GM10266 (cell line): ENCODE data around the gene SS18.

Experiments used
- DNase-seq: peaks from one replicate; pipeline ENCODE4 v3.0.0; 2012; ENCODE audit errors: extremely low spot score
- TF ChIP-seq, protein P1 (sequence below): IDR thresholded peaks from 2 replicates; pipeline ENCODE4 v1.5.1; 2012; ENCODE audit warnings: mild to moderate bottlenecking, low read depth; ENCODE audit not compliant: control insufficient read depth, insufficient read depth; ENCODE audit errors: missing control alignments

Gene SS18

GRCh38 chr18:26088487-26088886 lies 1.9 kb downstream of the SS18 start:
- peak; percentile 16 for DNase-seq
- TF ChIP-seq, protein P1, sequence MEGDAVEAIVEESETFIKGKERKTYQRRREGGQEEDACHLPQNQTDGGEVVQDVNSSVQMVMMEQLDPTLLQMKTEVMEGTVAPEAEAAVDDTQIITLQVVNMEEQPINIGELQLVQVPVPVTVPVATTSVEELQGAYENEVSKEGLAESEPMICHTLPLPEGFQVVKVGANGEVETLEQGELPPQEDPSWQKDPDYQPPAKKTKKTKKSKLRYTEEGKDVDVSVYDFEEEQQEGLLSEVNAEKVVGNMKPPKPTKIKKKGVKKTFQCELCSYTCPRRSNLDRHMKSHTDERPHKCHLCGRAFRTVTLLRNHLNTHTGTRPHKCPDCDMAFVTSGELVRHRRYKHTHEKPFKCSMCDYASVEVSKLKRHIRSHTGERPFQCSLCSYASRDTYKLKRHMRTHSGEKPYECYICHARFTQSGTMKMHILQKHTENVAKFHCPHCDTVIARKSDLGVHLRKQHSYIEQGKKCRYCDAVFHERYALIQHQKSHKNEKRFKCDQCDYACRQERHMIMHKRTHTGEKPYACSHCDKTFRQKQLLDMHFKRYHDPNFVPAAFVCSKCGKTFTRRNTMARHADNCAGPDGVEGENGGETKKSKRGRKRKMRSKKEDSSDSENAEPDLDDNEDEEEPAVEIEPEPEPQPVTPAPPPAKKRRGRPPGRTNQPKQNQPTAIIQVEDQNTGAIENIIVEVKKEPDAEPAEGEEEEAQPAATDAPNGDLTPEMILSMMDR = no peak

DNA sequence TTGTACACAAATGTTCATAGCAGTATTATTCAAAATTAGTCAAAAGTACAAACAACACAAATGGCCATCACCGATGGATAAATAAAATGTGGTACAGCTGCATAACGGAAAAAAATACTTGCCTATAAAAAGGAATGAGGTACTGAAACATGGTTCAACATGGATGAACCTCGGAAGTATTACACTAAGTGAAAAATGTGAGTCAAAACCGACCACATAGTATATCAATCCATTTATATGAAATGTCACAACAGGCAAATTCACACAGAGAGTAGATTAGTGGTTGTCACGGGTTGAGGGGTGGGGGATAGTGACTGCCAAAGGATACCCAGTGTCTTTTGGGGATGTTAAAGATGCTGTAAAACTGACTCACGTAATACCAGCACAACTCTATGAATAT lies 3.5 kb downstream of the SS18 start:
- no peak for DNase-seq
- TF ChIP-seq, protein P1 = no peak

- no peak for DNase-seq
- TF ChIP-seq, protein P1 = no peak
Measured at GRCh38 chr18:26085056-26085455, 5.4 kb downstream of the SS18 start.

- TF ChIP-seq, protein P1 = no peak
- DNase-seq = no peak
Measured at GRCh38 chr18:26083099-26083498, 7.3 kb downstream of the SS18 start.

DNA sequence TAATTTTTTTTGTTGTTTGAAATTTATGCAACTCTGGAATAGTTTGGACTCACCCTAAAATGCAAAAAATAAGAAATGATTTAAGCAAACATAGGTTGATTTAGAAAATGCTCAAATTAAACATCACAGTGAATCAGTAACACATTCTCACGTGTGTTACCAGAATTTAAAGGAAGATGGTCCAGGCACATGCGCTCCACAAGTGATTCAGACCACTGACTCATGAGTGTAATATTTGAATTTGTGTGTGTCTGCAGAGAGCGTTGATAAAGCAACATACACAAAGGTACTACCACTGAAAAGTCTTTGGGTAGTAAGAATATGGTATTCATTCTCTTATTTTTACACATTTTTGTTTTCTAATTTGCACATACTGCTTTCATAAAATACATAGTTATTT lies 7.9 kb downstream of the SS18 start:
- TF ChIP-seq, protein P1 = no peak
- DNase-seq = no peak

- no peak for DNase-seq
- TF ChIP-seq, protein P1 = no peak
Measured at GRCh38 chr18:26074246-26074645, 16.2 kb downstream of the SS18 start.

GRCh38 chr18:26073758-26074157 lies 16.7 kb downstream of the SS18 start:
- TF ChIP-seq, protein P1 = no peak
- DNase-seq = no peak
